HL-60 (cell line): Measurements from ENCODE around the gene HPCAL1.

Experiments
- DNase-seq, 2 experiments: peaks; one replicate each; pipeline ENCODE4 v3.0.0-alpha.2; 2010 to 2020; ENCODE audit warnings: low read depth in 1 of 2, low spot score in 1 of 2
- H3K27ac ChIP-seq: fragments of 250-450 bp; sonication (Bioruptor Pico); replicated peaks from 2 replicates; pipeline ENCODE4 v1.5.1; 2020; ENCODE audit warnings: mild to moderate bottlenecking, moderate library complexity
- H3K27me3 ChIP-seq: fragments of 250-450 bp; sonication (Bioruptor Pico); 2 replicates; pipeline ENCODE4 v1.5.1; 2021; ENCODE audit warnings: mild to moderate bottlenecking, moderate library complexity; ENCODE audit not compliant: insufficient read depth, poor library complexity, severe bottlenecking
- H3K4me3 ChIP-seq: replicated peaks from 2 replicates; pipeline ENCODE4 v1.5.1; 2011; ENCODE audit warnings: mild to moderate bottlenecking, control low read depth, low read length; ENCODE audit not compliant: insufficient read depth
- CTCF ChIP-seq: IDR thresholded peaks from one replicate; pipeline ENCODE4 v1.5.1; 2011; ENCODE audit warnings: low read length, control low read depth, inconsistent platforms; ENCODE audit not compliant: insufficient read depth
- GABPA ChIP-seq: IDR thresholded peaks from 2 replicates; pipeline ENCODE4 v1.6.1; 2012; ENCODE audit warnings: low read depth
- POLR2AphosphoS5 ChIP-seq: IDR thresholded peaks from 2 replicates; pipeline ENCODE4 v1.6.1; 2012; ENCODE audit warnings: low read depth
- REST ChIP-seq: IDR thresholded peaks from 2 replicates; pipeline ENCODE4 v1.6.1; 2012; ENCODE audit warnings: low read depth; ENCODE audit not compliant: insufficient replicate concordance
- SPI1 ChIP-seq: IDR thresholded peaks from 2 replicates; pipeline ENCODE4 v1.6.1; 2012; ENCODE audit warnings: low read depth, mild to moderate bottlenecking, borderline replicate concordance

Gene HPCAL1

DNA sequence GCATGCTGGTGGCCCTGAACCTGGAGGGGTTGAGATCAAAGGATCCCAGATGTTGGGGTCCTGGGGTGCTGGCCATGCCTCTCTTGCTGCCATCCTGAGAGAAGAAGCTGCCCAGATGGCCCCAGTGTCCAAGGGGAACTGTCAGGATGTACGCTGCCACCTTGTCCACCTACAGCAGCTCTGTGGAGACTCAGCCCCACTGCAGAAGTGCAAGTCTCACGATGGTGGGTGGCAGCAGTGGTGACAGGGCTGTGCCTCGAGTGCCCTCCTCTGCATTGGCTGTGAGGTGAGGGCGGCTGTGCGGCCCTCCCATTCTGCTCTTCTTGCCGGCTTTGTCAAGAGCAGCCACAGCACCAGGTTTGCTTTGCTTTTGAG is 120.7 kb downstream of the HPCAL1 start:
- TF ChIP-seq GABPA (no peak), POLR2AphosphoS5 (no peak), REST (no peak)
- H3K27ac ChIP-seq = no peak overlapping the region
- H3K27me3 ChIP-seq = no peaks in the 10 kb centered on the region
- DNase-seq = no peak
- H3K4me3 ChIP-seq = no peak overlapping the region

DNA sequence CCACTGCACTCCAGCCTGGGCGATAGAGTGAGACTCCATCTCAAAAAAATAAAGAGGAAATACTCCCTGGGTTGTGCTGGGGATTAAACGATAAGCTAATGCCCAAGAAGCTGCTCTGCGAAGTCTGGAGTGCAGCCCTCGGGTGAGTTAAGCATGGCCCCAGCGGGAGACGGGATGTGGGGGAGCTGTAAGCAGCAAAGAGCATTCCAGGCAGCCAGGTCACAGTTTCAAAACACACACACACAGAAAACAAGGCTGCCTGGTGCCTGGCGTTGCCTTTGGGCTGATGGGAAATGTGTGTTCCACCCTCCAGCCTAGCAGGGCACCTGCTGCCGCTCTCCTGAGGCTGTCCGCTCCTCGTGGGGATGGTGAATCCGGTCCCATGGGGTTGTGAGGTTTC is 121.3 kb downstream of the HPCAL1 start:
- DNase-seq = no peak
- TF ChIP-seq CTCF = no peak
- TF ChIP-seq POLR2AphosphoS5 = no peak
- no peak for TF ChIP-seq SPI1
- no peak for TF ChIP-seq REST
- no peak for TF ChIP-seq GABPA

GRCh38 chr2:10424916-10425505 is 122.3 kb downstream of the HPCAL1 start:
- TF ChIP-seq POLR2AphosphoS5 (no peak), REST (no peak), SPI1 (no peak), GABPA (no peak), CTCF (no peak)
- DNase-seq = no peak
- Histone ChIP-seq H3K27ac (no peak overlapping the region), H3K4me3 (no peak overlapping the region), H3K27me3 (no peaks in the 10 kb centered on the region)

More for the DNA sequence above, 121.3 kb downstream of the HPCAL1 start:
- no peak overlapping the region for H3K4me3 ChIP-seq
- no peaks in the 10 kb centered on the region for H3K27me3 ChIP-seq
- no peak overlapping the region for H3K27ac ChIP-seq
